NCI-H146 treated with DMSO at 0.1 percent for 48 hours (cell line): Measurements from ENCODE around the gene CD86.
A peak's percentile ranks its signal among the peaks of the same experiment; 100 is the strongest.

Experiments used
- DNase-seq: peaks from one replicate; lab custom pipeline; 2025; ENCODE audit not compliant: unreplicated experiment; lab: John Stamatoyannopoulos, UW

CD86 gene

GRCh38 chr3:122091602-122092295 lies 36.6 kb downstream of the CD86 start:
- DNase-seq = no peak

- no peak for DNase-seq
These were observed 37.5 kb downstream of the CD86 start for GRCh38 chr3:122092460-122093165.

GRCh38 chr3:122094125-122094524 lies 39.0 kb downstream of the CD86 start:
- DNase-seq = no peak

- DNase-seq = no peak
These were observed 39.5 kb downstream of the CD86 start for GRCh38 chr3:122094693-122095092.

GRCh38 chr3:122097141-122097540 lies 42.0 kb downstream of the CD86 start:
- DNase-seq = no peak

- DNase-seq = no peak
These were observed 43.4 kb downstream of the CD86 start for GRCh38 chr3:122098611-122099010.

- no peak for DNase-seq
These were observed 44.1 kb downstream of the CD86 start for GRCh38 chr3:122099255-122099654.

GRCh38 chr3:122100083-122100482 lies 44.9 kb downstream of the CD86 start:
- DNase-seq = no peak

GRCh38 chr3:122100591-122101463 lies 45.7 kb downstream of the CD86 start:
- DNase-seq = no peak

- peak; percentile 65 for DNase-seq
These were observed 46.5 kb downstream of the CD86 start for GRCh38 chr3:122101646-122102045.

- DNase-seq = no peak
These were observed 47.2 kb downstream of the CD86 start for GRCh38 chr3:122102191-122102935.

GRCh38 chr3:122103821-122104514 lies 48.8 kb downstream of the CD86 start:
- DNase-seq = no peak

- DNase-seq = no peak
These were observed 49.5 kb downstream of the CD86 start for GRCh38 chr3:122104515-122105194.

- DNase-seq = no peak
These were observed 50.5 kb downstream of the CD86 start for GRCh38 chr3:122105626-122106025.

GRCh38 chr3:122107171-122107570 lies 52.0 kb downstream of the CD86 start:
- no peak for DNase-seq

- DNase-seq = no peak
These were observed 56.8 kb downstream of the CD86 start for GRCh38 chr3:122111974-122112373.

GRCh38 chr3:122112754-122113153 lies 57.6 kb downstream of the CD86 start:
- DNase-seq = no peak

GRCh38 chr3:122123850-122124249 lies 68.7 kb downstream of the CD86 start:
- DNase-seq = no peak

GRCh38 chr3:122132949-122133540 lies 77.9 kb downstream of the CD86 start:
- DNase-seq = no peak
